K562 (cell line): ENCODE measurements around the gene RACGAP1. TPM values are rescaled to one million over a fixed set of nuclear protein-coding genes. Genes with fewer than 3 reads are reported as not detected.

Experiments
- ATAC-seq: fragments of 200-7000 bp; cut with Tn5 transposase; 3 replicates; pipeline ENCODE4 v1.9.1; 2020; ENCODE audit warnings: moderate library complexity
- BruUV-seq: library from RNA; stranded (reverse); fragments of 400-500 nt; replicated peaks from 2 replicates; lab custom pipeline; 2021; lab: Mats Ljungman, UMichigan
- CTCF ChIA-PET: fragments of 300-600 bp; formaldehyde crosslinking; extraction: SDS; loops from one replicate; lab custom pipeline; 2021; ENCODE audit warnings: low intra/inter-chr PET ratio; lab: Yijun Ruan, JAX
- POLR2A ChIA-PET: fragments of 300-600, 350-650 bp; sonication (Branson Sonifier 250); formaldehyde crosslinking; extraction: SDS; loops from one replicate; lab custom pipeline; 2021; ENCODE audit warnings: antibody characterized with exemption, inconsistent platforms; lab: Yijun Ruan, JAX
- DNase-seq, 4 experiments: peaks; one replicate each; pipeline versions ENCODE4 v3.0.0 to v3.0.0-alpha.2; 2011 to 2018; ENCODE audit warnings: low spot score in 3 of 4, mixed read lengths in 3 of 4; ENCODE audit errors: extremely low read depth in 1 of 4
- FAIRE-seq: peaks from 2 replicates; lab custom pipeline; 2011; peaks lifted over from hg19 to GRCh38; lab: Jason Lieb, UNC
- H2AFZ ChIP-seq: 2 replicates; pipeline ENCODE4 v1.6.0; 2011; ENCODE audit warnings: low read depth, low read length, control low read depth, inconsistent platforms
- H3K27ac ChIP-seq: fragments of 200-600 bp; 3 replicates; pipeline ENCODE4 v1.8.0; 2011; ENCODE audit warnings: low read depth, mild to moderate bottlenecking, control low read depth, inconsistent platforms, low read length, moderate library complexity, mixed read lengths; ENCODE audit errors: extremely low read depth
- H3K27me3 ChIP-seq, 2 experiments: fragments of 300-600 bp in 1 of 2; 2 replicates in 1 of 2; 3 replicates in 1 of 2; pipeline versions ENCODE4 v1.6.0 to v1.8.0; 2011; ENCODE audit warnings: inconsistent platforms in 2 of 2, low read length in 2 of 2, mild to moderate bottlenecking in 1 of 2, mixed read lengths in 1 of 2, moderate library complexity in 1 of 2; ENCODE audit not compliant: control insufficient read depth in 2 of 2, insufficient read depth in 2 of 2
- H3K36me3 ChIP-seq: fragments of 300-600 bp; 3 replicates; pipeline ENCODE4 v1.8.0; 2011; ENCODE audit warnings: mild to moderate bottlenecking, low read length, inconsistent platforms; ENCODE audit not compliant: control insufficient read depth, insufficient read depth
- H3K4me1 ChIP-seq, 2 experiments: fragments of 200-600 bp in 1 of 2; replicated peaks in 1 of 2; 2 replicates in 1 of 2; 3 replicates in 1 of 2; pipeline versions ENCODE4 v1.5.1 to v1.8.0; 2011; ENCODE audit warnings: inconsistent platforms in 2 of 2, low read length in 2 of 2, mild to moderate bottlenecking in 1 of 2, mixed read lengths in 1 of 2, moderate library complexity in 1 of 2; ENCODE audit not compliant: control insufficient read depth in 2 of 2, insufficient read depth in 2 of 2
- H3K4me2 ChIP-seq: 2 replicates; pipeline ENCODE4 v1.6.1; 2011; ENCODE audit warnings: low read length, control low read depth, inconsistent platforms, mixed read lengths; ENCODE audit not compliant: insufficient read depth
- H3K4me3 ChIP-seq: fragments of 200-600 bp; sonication (generic), shearing (Covaris generic); 2 replicates; pipeline ENCODE4 v1.5.1; 2016; ENCODE audit warnings: control low read depth, inconsistent platforms
- H3K79me2 ChIP-seq: fragments of 200-600 bp; 3 replicates; pipeline ENCODE4 v1.8.0; 2011; ENCODE audit warnings: low read length, inconsistent platforms; ENCODE audit not compliant: control insufficient read depth, insufficient read depth
- H3K9ac ChIP-seq, 2 experiments: 2 replicates each; pipeline versions ENCODE4 v1.6.0 to v1.6.1; 2011; ENCODE audit warnings: low read depth in 2 of 2, low read length in 2 of 2, control low read depth in 1 of 2, inconsistent platforms in 1 of 2, mild to moderate bottlenecking in 1 of 2, mixed read lengths in 1 of 2; ENCODE audit not compliant: insufficient read depth in 1 of 2
- H3K9me1 ChIP-seq: one replicate; pipeline ENCODE4 v1.6.0; 2011; ENCODE audit warnings: inconsistent platforms, mild to moderate bottlenecking, low read length, moderate library complexity; ENCODE audit not compliant: control insufficient read depth, insufficient read depth
- H3K9me3 ChIP-seq: replicated peaks from 2 replicates; pipeline ENCODE4 v1.5.1; 2011; ENCODE audit warnings: low read depth, low read length, inconsistent platforms; ENCODE audit not compliant: control insufficient read depth, insufficient read depth
- H4K20me1 ChIP-seq: replicated peaks from 2 replicates; pipeline ENCODE4 v1.6.1; 2011; ENCODE audit warnings: low read length, inconsistent platforms, mixed read lengths; ENCODE audit not compliant: control insufficient read depth, insufficient read depth
- EGR1 ChIP-seq: fragments of 450-650 bp; conservative IDR thresholded peaks from 2 replicates; pipeline ENCODE4 v1.6.1; 2017; ENCODE audit warnings: mild to moderate bottlenecking
- EWSR1 ChIP-seq: fragments of 450-650 bp; IDR thresholded peaks from 2 replicates; pipeline ENCODE4 v1.6.1; 2018; ENCODE audit warnings: borderline replicate concordance, mild to moderate bottlenecking, low read depth, moderate library complexity; ENCODE audit not compliant: partially characterized antibody
- HEY1 ChIP-seq: fragments of 250-450 bp; sonication (Bioruptor Pico); IDR thresholded peaks from 2 replicates; pipeline ENCODE4 v1.5.0; 2020; ENCODE audit warnings: mild to moderate bottlenecking, moderate library complexity, borderline replicate concordance
- HOXB6 ChIP-seq: fragments of 250-450 bp; sonication (Bioruptor Pico); IDR thresholded peaks from 2 replicates; pipeline ENCODE4 v1.5.1; 2022; ENCODE audit warnings: mild to moderate bottlenecking, borderline replicate concordance
- RBM17 ChIP-seq: fragments of 200-400 bp; formaldehyde crosslinking; IDR thresholded peaks from 2 replicates; pipeline ENCODE4 v1.6.1; 2017; ENCODE audit warnings: low read depth, mild to moderate bottlenecking, low read length, borderline replicate concordance
- TARDBP ChIP-seq: fragments of 450-650 bp; IDR thresholded peaks from 2 replicates; pipeline ENCODE4 v1.6.1; 2016
- ZC3H11A ChIP-seq: IDR thresholded peaks from 2 replicates; pipeline ENCODE4 v1.6.1; 2012; ENCODE audit warnings: low read depth, low read length, improper control_type of control experiment
- ZNF23 ChIP-seq: fragments of 250-450 bp; sonication (Bioruptor Pico); IDR thresholded peaks from 2 replicates; pipeline ENCODE4 v1.4.0; 2020; ENCODE audit warnings: mild to moderate bottlenecking
- ZNF830 ChIP-seq: fragments of 250-450 bp; sonication (Bioruptor Pico); IDR thresholded peaks from 2 replicates; pipeline ENCODE4 v1.5.0; 2021; ENCODE audit warnings: mild to moderate bottlenecking
- WGBS: fragments of 100-300 bp; shearing (Covaris generic); methylation state at CpG from one replicate; pipeline ENCODE4 v1.1.6; 2016; ENCODE audit warnings: low coverage, mixed read lengths; ENCODE audit not compliant: insufficient coverage; ENCODE audit errors: missing lambda C conversion rate; 5-methylcytosine and 5-hydroxymethylcytosine counted together
- in situ Hi-C: fragments of 300-500 bp; cut with MboI; formaldehyde crosslinking; loops from 4 replicates; pipeline ENCODE4 v1.15.0; 2018; ENCODE audit warnings: inconsistent platforms, mixed read lengths
- intact Hi-C: fragments of 100-400 bp; cut with micrococcal nuclease; formaldehyde crosslinking; loops from 2 replicates; pipeline ENCODE4 v1.14.2; 2022
- polyA plus RNA-seq, 8 experiments: library from polyadenylated mRNA; depleted of rRNA in 4 of 8; stranded (reverse) in 5 of 8; unstranded in 3 of 8; fragments of >200 nt; fragmentation: Nextera tagmentation in 2 of 8; fragmentation: Illumina TruSeq in 1 of 8; extraction: Ambion mirVana in 2 of 8; extraction: Trizol in 1 of 8; gene quantifications; 2 replicates each; pipeline versions ENCODE4 v1.2.1 to v1.2.3, GENCODE V29; 2011 to 2014; ENCODE audit warnings: inconsistent platforms in 1 of 8, missing spikeins in 1 of 8
- total RNA-seq, 7 experiments: library from RNA; depleted of rRNA in 6 of 7; stranded (reverse); fragments of >200 nt in 6 of 7; fragmentation: Illumina TruSeq in 2 of 7; extraction: Trizol in 2 of 7; gene quantifications; 2 replicates each; pipeline versions ENCODE4 v1.2.1 to v1.2.3, GENCODE V29; 2011 to 2021; ENCODE audit warnings: low replicate concordance in 1 of 7
- TF ChIP-seq, protein P1 (sequence below): fragments of 250-450 bp; sonication (Bioruptor Pico); IDR thresholded peaks from 2 replicates; pipeline ENCODE4 v1.8.0; 2022; ENCODE audit warnings: moderate library complexity, mild to moderate bottlenecking, inconsistent platforms
- TF ChIP-seq, protein P2 (sequence below): fragments of 450-650 bp; IDR thresholded peaks from 2 replicates; pipeline ENCODE4 v1.6.1; 2018; ENCODE audit not compliant: partially characterized antibody
- TF ChIP-seq, protein P3 (sequence below): sonication (generic); formaldehyde crosslinking; IDR thresholded peaks from 2 replicates; pipeline ENCODE4 v1.8.1; 2023; ENCODE audit warnings: mild to moderate bottlenecking, missing genetic modification reagents, moderate library complexity
- TF ChIP-seq, protein P4 (sequence below): fragments of 450-650 bp; conservative IDR thresholded peaks from 2 replicates; pipeline ENCODE4 v1.6.1; 2016; ENCODE audit warnings: missing genetic modification characterization, low read depth, mild to moderate bottlenecking, control low read depth, missing compliant biosample characterization

The RACGAP1 gene
- total and polyA plus RNA-seq, 9 of the 15 experiments (the other 6 are each of a cell fraction or from before 2014, with no cell fraction given), result 56.4 to 92.9 (median 71.8) TPM

DNA sequence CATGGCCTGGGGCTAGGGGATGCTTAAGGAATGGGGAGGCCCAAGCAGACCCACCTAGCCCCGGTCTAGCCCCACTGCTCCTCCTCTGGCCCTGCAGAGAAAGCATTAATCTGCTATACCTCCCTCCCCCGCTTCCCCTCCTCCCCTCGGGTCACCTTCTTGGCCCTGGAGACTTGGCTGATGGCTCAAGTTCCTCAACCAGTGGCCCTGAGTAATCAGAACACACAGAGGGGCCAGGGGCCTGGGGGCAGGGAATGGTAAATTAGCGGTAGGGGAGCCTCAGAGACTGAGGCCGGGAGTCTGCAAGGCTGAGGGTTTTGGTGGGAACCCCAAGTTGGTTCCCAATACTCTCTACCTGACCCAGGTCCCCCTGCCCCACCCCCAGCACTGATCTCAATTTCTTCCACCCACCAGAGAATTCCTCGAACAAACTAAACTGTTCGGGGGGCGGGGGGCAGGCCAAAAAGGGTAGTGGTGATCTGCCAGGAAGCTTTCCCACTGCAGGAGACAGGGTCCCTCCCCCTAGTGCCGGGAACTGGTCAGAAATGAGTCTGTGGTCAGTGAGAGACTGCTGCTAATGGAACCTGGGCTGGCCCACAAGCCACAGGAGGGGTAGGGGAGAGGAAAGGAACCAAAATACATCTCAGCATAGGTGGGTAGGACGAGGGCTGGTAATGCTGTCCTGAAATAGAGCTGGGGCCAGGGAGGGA, 47.1 kb upstream of the RACGAP1 start:
- Histone ChIP-seq H3K9me1 (peaks cover 8% of the 10 kb centered on the region), H4K20me1 (no peaks in the 10 kb centered on the region), H3K27ac (no peak overlapping the region), H3K4me1 (peaks cover 24 to 25% of the 10 kb centered on the region in 2 experiments; a peak in 4 of 5 replicates), H3K9ac (peak overlapping the region in 1 of 2 experiments; percentile 39; a peak in 1 of 4 replicates), H3K36me3 (no peaks in the 10 kb centered on the region), H3K9me3 (no peaks in the 10 kb centered on the region), H2AFZ (0 out of 2 replicates have a peak overlapping the region, but pooled peaks have one; percentile 19), H3K4me2 (no peak overlapping the region), H3K27me3 (peaks cover 0 to 6% of the 10 kb centered on the region in 2 experiments; a peak in 1 of 5 replicates), H3K4me3 (no peak overlapping the region), H3K79me2 (no peaks in the 10 kb centered on the region)
- DNase-seq (peak in 3 of 4 experiments; percentile 27 to 67 (median 39)), FAIRE-seq (peak; percentile 59), ATAC-seq (peak; percentile 46)
- in situ Hi-C loops, result loop anchor here (5.0 kb wide), 1 partner anchor 240 kb away; no protein-coding TSS in a partner anchor
- intact Hi-C loops, result no loop called here
- 13% methylated on average over 8 of the region's 10 CpGs for WGBS
- ChIA-PET CTCF (interaction anchor here (0.7 to 5.8 kb wide), 2 partner anchors 12 to 104 kb away, joined by 3 to 66 read pairs; no protein-coding TSS in a partner anchor), POLR2A (no interaction called here)
- no TSS peak for BruUV-seq
- TF ChIP-seq EWSR1 (no peak), HEY1 (CRISPR knock-in tag) (no peak), ZNF830 (no peak), ZC3H11A (no peak), RBM17 (no peak), TARDBP (no peak), ZNF23 (CRISPR knock-in tag) (no peak), HOXB6 (no peak), EGR1 (peak; percentile 58)
- TF ChIP-seq, protein P1, sequence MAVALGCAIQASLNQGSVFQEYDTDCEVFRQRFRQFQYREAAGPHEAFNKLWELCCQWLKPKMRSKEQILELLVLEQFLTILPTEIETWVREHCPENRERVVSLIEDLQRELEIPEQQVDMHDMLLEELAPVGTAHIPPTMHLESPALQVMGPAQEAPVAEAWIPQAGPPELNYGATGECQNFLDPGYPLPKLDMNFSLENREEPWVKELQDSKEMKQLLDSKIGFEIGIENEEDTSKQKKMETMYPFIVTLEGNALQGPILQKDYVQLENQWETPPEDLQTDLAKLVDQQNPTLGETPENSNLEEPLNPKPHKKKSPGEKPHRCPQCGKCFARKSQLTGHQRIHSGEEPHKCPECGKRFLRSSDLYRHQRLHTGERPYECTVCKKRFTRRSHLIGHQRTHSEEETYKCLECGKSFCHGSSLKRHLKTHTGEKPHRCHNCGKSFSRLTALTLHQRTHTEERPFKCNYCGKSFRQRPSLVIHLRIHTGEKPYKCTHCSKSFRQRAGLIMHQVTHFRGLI (CRISPR knock-in tag), result no peak
- TF ChIP-seq, protein P2, sequence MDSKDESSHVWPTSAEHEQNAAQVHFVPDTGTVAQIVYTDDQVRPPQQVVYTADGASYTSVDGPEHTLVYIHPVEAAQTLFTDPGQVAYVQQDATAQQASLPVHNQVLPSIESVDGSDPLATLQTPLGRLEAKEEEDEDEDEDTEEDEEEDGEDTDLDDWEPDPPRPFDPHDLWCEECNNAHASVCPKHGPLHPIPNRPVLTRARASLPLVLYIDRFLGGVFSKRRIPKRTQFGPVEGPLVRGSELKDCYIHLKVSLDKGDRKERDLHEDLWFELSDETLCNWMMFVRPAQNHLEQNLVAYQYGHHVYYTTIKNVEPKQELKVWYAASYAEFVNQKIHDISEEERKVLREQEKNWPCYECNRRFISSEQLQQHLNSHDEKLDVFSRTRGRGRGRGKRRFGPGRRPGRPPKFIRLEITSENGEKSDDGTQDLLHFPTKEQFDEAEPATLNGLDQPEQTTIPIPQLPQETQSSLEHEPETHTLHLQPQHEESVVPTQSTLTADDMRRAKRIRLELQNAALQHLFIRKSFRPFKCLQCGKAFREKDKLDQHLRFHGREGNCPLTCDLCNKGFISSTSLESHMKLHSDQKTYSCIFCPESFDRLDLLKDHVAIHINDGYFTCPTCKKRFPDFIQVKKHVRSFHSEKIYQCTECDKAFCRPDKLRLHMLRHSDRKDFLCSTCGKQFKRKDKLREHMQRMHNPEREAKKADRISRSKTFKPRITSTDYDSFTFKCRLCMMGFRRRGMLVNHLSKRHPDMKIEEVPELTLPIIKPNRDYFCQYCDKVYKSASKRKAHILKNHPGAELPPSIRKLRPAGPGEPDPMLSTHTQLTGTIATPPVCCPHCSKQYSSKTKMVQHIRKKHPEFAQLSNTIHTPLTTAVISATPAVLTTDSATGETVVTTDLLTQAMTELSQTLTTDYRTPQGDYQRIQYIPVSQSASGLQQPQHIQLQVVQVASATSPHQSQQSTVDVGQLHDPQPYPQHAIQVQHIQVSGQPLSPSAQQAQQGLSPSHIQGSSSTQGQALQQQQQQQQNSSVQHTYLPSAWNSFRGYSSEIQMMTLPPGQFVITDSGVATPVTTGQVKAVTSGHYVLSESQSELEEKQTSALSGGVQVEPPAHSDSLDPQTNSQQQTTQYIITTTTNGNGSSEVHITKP, result peak; percentile 48
- TF ChIP-seq, protein P3, sequence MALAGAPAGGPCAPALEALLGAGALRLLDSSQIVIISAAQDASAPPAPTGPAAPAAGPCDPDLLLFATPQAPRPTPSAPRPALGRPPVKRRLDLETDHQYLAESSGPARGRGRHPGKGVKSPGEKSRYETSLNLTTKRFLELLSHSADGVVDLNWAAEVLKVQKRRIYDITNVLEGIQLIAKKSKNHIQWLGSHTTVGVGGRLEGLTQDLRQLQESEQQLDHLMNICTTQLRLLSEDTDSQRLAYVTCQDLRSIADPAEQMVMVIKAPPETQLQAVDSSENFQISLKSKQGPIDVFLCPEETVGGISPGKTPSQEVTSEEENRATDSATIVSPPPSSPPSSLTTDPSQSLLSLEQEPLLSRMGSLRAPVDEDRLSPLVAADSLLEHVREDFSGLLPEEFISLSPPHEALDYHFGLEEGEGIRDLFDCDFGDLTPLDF, result no peak
- TF ChIP-seq, protein P4, sequence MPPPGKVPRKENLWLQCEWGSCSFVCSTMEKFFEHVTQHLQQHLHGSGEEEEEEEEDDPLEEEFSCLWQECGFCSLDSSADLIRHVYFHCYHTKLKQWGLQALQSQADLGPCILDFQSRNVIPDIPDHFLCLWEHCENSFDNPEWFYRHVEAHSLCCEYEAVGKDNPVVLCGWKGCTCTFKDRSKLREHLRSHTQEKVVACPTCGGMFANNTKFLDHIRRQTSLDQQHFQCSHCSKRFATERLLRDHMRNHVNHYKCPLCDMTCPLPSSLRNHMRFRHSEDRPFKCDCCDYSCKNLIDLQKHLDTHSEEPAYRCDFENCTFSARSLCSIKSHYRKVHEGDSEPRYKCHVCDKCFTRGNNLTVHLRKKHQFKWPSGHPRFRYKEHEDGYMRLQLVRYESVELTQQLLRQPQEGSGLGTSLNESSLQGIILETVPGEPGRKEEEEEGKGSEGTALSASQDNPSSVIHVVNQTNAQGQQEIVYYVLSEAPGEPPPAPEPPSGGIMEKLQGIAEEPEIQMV (tag), result no peak
